Measurements from ENCODE around the gene BLM. TPM values are rescaled to one million over a fixed set of nuclear protein-coding genes. Genes with fewer than 3 reads are reported as not detected.
A peak's percentile ranks its signal among the peaks of the same experiment; 100 is the strongest.

BLM gene
- total and polyA plus RNA-seq, 2 of the 8 experiments (the other 6 are each of a cell fraction or from before 2014, with no cell fraction given), result 15.2 to 46.7 TPM

DNA sequence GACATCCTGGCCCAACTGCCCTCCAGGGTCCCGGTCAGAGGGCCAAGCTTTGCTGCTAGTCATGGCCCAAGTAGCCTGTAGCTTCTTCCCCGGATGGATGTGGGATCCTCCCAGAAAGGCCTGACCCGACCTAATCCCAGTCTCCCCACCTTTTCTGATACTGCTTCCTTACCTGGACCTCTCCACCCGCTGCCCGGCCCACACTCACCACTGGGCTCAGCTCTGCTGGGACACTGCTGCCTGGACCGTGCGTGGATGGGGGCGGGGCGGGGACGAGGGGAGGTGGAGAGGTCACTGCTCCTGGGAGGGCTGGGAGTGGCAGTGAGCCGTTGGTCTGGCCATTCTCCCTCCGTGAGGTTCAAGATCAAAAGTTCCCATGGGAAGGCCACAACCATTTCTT lies 111.0 kb downstream of the BLM start:
- H2BK15ac ChIP-seq (ENCODE audit: low read length), result no peak overlapping the region
- H2AFZ ChIP-seq (ENCODE audit: low read length), result no peak overlapping the region
- no peaks in the 10 kb centered on the region; a peak in 1 of 7 replicates for H3K4me1 ChIP-seq (replicated peaks in 1 of 4; ENCODE audit: control insufficient read depth in 3 of 4, insufficient read depth in 4 of 4, low read length in 3 of 4)
- CTCF ChIA-PET (ENCODE audit: partially characterized antibody), result interaction anchor here (1.2 to 10.9 kb wide), 4 partner anchors 11 to 99 kb away, joined by 3 to 54 read pairs (median 8); partner anchors contain the start of gene FES
- FAIRE-seq, result no peak
- H3K79me2 ChIP-seq (ENCODE audit: control insufficient read depth in 1 of 2, insufficient read depth in 2 of 2, low read length in 2 of 2), result no peaks in the 10 kb centered on the region
- H2AK5ac ChIP-seq (ENCODE audit: low read depth, low read length), result no peak overlapping the region
- H3K4ac ChIP-seq (replicated peaks; ENCODE audit: insufficient read length, low read depth, low read length), result no peak overlapping the region
- H3K4me2 ChIP-seq (ENCODE audit: insufficient read depth in 1 of 2, low read depth in 2 of 2, low read length in 2 of 2), result no peak overlapping the region
- no peak overlapping the region for H4K8ac ChIP-seq (ENCODE audit: extremely low read depth, insufficient read depth, low read length)
- no peak overlapping the region for H3K18ac ChIP-seq (ENCODE audit: extremely low read depth, low read length)
- WGBS, 2 experiments (ENCODE audit: extremely low coverage in 1 of 2, insufficient coverage in 1 of 2, insufficient read length in 1 of 2, insufficient replicate concordance in 2 of 2, low coverage in 1 of 2, low lambda C conversion rate in 2 of 2, missing lambda C conversion rate in 1 of 2), result 88% methylated on average over 11 of the region's 12 CpGs; no CpG with 5 or more reads in 1 of the 2 experiments
- H3K4me3 ChIP-seq (ENCODE audit: extremely low read depth in 1 of 4, insufficient read depth in 2 of 4, low read depth in 3 of 4, low read length in 4 of 4), result no peak overlapping the region
- no peak overlapping the region for H2BK120ac ChIP-seq (replicated peaks; ENCODE audit: low read depth, low read length)
- H3K9ac ChIP-seq (replicated peaks in 1 of 4; ENCODE audit: extremely low read depth in 1 of 4, low read depth in 3 of 4, low read length in 3 of 4), result no peak overlapping the region
- no peak overlapping the region for H2BK20ac ChIP-seq (ENCODE audit: low read length)
- no peaks in the 10 kb centered on the region for H4K20me1 ChIP-seq (replicated peaks in 1 of 2; ENCODE audit: control insufficient read depth in 1 of 2, insufficient read depth in 2 of 2, low read length in 2 of 2)
- no peak overlapping the region for H3K14ac ChIP-seq (ENCODE audit: insufficient read length)
- H3K23ac ChIP-seq (ENCODE audit: insufficient read length), result no peak overlapping the region
- DNase-seq (ENCODE audit: low read depth in 1 of 2, low spot score in 2 of 2), result no peak
- no peaks in the 10 kb centered on the region for H3K9me3 ChIP-seq (ENCODE audit: insufficient read depth in 2 of 2, low read depth in 1 of 2, low read length in 1 of 2)
- no peaks in the 10 kb centered on the region for H3K23me2 ChIP-seq (ENCODE audit: low read depth, low read length)
- TF ChIP-seq TAF7 (optimal IDR thresholded peaks at IDR 0.05; ENCODE audit: borderline replicate concordance, low read depth, low read length) (no peak), CEBPB (IDR thresholded peaks at IDR 0.05; ENCODE audit: low read depth, low read length) (no peak), KDM1A (IDR thresholded peaks at IDR 0.05; ENCODE audit: borderline replicate concordance, low read length) (no peak), KDM4A (IDR thresholded peaks at IDR 0.05; ENCODE audit: low read depth, low read length, severe bottlenecking) (no peak)
- TF ChIP-seq, protein P1, sequence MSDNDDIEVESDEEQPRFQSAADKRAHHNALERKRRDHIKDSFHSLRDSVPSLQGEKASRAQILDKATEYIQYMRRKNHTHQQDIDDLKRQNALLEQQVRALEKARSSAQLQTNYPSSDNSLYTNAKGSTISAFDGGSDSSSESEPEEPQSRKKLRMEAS (IDR thresholded peaks at IDR 0.05), result no peak
- TF ChIP-seq, protein P2, sequence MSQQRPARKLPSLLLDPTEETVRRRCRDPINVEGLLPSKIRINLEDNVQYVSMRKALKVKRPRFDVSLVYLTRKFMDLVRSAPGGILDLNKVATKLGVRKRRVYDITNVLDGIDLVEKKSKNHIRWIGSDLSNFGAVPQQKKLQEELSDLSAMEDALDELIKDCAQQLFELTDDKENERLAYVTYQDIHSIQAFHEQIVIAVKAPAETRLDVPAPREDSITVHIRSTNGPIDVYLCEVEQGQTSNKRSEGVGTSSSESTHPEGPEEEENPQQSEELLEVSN (IDR thresholded peaks at IDR 0.05), result no peak
- no peaks in the 10 kb centered on the region for H3K27me3 ChIP-seq (replicated peaks in 1 of 4; ENCODE audit: control insufficient read depth in 3 of 4, extremely low read depth in 1 of 4, insufficient read depth in 3 of 4, low read length in 3 of 4)
- H2BK12ac ChIP-seq (ENCODE audit: low read depth, low read length), result no peak overlapping the region
- peak overlapping the region; percentile 3 for H4K91ac ChIP-seq (replicated peaks; ENCODE audit: insufficient read length, low read length)
- H4K5ac ChIP-seq (ENCODE audit: insufficient read length, low read depth, low read length), result no peak overlapping the region
- POLR2A ChIA-PET (ENCODE audit: partially characterized antibody), result no interaction called here
- H3K27ac ChIP-seq (ENCODE audit: low read depth, low read length), result no peak overlapping the region
- H3K36me3 ChIP-seq (ENCODE audit: control insufficient read depth in 2 of 4, insufficient read depth in 4 of 4, low read length in 3 of 4), result no peaks in the 10 kb centered on the region
- no peaks in the 10 kb centered on the region for H3K79me1 ChIP-seq (ENCODE audit: low read depth, low read length)
- no peak overlapping the region for H2BK5ac ChIP-seq (ENCODE audit: low read depth, low read length)
- no peak overlapping the region for H3K56ac ChIP-seq (replicated peaks; ENCODE audit: insufficient read length, low read depth, low read length)

Data from H1 (cell line).